Hematopoietic multipotent progenitor cell treated with erythropoietin and hydrocortisone succinate and interleukin-3 and kit ligand, for 4 days (in vitro differentiated cells): ENCODE data around the gene IGF1R.

Experiments
- DNase-seq: peaks from one replicate; pipeline ENCODE4 v3.0.0-alpha.2; 2015

The IGF1R gene

DNA sequence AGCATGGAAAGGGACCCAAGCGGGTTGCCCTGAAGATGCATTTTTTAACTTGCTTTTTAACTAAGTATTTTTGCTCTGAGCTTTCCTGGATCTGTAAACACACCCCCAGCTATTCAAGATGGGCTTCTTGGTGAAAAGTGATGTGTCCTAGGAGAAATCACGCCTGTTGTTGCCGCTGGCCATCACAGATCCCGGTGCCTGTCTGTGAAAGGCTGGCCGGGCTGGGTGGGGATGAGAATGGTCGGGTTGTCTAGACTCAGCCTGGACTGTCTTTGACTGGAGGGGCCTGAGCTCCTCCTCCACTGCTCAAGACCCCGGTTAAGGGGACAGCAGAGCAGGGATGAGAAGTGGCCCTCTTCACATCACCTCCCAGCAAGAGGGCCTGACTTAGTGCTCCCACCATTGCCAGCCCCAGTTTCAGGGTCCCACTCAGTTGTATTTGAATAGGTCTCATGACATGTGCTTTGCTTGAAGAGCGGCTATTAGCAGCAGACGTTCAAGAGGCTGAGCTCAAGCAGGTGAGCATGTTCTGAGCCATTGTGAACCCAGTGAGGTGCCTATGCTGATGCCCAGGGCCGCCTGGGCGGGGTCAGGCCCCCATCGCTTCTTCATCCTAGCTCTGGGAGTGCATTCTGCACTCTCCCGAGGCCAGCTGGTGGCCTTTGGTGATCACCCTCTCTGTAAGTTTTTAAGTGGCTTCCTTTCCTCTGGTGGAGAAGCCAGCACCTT lies 79.9 kb downstream of the IGF1R start:
- no peak for DNase-seq

DNA sequence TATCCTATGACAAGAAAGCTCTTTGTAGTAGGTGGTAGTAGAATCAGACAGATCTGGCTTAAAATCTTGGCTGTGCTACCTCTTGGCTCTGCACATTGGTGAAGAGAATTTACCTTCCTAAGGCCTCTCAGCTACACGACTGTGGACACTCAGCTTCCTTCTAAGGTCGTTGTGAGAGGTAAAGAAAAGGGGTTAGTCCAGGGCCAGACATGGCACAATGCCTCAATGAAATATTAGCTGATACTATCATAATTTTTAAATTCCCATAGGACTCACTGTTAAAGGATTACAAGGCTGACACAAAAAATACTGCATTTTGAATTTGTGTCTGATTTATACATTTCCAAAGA lies 80.4 kb downstream of the IGF1R start:
- DNase-seq = no peak

DNA sequence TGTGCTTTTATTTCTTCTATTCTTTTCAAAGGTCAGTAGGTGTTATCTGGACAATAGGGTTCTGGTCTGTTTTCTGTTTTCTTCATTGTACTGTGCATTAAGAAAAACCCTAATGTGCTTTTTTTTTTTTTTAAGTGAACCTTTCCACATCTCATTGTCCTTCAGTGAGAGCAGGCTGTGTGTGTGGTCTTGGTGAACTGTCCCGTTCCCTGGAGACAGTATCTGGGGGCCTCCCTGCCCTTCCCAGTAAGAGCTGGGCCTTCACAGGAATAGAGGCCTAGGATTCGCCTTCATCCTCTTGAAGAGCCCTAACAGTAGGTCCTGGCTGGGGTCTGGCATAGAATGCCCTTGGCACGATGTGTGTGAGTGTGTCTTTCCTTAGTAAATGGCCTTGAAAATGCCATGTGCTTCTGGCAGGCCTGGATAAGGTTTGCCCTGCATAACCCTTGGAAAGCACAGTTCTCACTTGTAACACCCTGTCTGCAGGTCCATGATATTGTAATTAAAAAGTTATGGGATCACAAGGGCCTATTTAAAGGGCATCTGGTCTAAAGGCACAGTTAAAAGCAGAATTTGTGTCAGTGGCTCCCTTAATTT lies 81.2 kb downstream of the IGF1R start:
- DNase-seq = no peak

DNA sequence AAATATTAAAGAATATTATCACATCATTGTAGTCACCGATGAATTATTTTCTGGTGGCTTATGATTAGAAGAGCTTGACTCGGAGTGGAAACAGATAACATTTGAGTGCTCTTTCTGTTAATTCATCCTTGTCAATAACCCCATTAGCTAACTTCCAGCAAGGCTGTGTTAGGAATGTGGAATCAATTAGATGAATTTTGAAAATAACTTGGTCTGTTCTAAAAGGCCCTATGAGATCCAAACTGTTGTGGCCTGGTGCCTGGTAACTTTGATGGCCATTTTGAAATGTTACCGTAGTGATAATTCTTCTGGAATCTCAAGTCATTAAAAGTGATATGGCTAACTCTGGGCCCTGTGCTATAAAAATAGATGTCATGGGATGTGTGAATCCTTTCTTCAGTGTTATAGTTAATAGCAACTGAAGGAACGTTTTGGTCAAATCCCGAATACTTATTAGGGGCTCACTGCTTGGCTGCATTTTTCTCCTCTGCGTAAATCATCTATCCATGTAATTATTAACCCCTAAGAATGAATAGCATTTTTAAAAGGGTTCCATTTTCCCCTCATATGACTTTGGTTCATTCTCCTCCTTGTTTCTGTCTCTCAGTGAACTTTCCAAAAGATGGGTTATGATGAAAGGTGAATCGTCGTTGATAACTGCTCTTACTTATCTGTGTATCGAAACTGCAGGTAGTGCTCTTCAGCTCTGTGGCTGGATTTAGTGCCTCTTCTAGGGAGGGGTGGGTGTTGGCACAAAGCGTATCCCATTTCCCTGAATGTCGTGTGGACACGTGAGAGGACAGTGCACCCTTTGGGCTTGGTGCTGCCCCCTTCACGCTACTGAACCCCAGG lies 82.7 kb downstream of the IGF1R start:
- no peak for DNase-seq

DNA sequence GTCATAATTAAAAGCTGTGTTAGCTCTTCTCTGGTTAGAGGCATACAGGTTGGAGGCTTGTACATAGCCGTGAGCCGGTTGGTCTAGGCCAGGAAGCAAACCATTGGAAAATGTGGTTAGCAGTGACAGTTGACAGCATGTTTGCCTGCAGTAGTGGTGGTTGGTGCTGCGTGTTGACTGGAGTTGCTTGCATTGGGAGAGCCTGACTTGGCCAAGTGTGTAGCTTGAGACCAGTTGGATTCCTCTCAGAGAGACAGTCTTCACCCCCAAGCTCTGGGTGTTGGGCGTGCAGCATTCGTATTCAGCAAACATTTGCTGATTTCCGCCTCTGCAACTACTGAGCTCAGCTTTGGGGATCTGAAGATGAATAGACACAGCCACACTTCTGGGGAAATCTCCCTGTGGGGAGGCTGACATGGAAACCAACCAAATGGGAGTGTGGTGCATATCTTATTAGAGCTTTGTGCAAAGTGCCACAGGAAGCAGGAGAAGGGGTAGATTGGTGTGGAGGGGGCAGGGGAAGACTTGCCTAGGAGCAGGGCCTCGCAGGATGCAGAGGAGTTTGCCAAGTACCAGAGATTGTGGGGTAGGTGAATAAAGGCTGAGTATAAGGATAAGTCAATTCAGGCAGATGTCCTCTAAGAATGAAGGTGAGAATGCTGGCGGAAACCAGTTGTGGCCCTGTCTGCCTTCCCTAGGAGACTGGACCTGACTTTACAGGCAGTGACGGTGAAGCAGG lies 83.5 kb downstream of the IGF1R start:
- DNase-seq = peak; percentile 54

DNA sequence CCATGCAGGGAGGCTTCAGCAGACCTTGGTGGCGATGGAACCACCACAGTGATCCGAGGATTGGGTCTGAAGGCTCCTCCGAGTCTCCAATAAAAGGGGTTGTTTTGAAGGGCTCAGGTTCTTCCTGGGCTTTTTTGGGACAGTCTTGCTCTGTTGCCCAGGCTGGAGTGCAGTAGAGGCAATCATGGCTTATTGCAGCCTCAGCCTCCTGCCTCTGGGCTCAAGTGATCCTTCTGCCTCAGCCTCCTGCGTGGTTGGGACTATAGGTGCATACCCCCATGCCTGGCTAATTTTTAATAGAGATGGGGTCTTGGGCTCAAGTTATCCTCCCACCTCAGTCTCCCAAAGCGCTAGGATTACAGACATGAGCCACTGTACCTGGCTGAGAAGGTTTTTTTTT lies 84.8 kb downstream of the IGF1R start:
- DNase-seq = no peak

DNA sequence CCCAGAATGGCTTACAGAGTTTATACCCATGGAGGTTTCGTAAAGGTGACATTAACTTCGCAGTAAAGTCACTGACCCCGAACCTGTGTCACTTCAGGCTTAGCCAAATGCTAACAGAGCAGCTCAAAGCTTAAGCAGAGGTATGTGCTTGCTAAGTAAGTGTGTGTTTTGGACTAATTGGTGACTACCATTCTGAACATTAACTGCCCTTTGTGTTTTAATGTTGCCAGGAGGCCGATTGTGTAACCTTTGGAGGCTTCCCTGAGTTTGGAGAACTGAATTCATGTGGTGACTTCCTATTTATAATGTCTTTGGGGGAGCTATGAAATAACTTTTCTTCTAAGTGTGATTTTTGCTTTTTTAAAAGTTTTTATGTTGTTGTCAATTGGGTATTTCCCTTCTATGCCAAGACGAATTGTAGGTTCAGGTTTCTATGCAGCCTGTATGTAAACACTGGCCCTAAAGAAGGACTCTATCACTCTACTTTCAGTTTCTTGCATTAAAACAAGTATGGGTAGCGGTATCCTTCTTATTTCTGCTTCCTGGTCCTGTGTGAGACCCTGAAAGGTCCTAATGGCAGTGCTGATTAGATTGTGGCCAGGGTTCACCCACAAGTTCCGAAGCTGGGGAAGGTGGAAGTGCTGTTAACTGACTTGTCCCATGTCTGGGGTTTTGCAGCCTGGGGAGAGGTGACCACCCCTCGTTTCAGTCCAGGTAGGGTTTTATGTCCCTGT lies 86.3 kb downstream of the IGF1R start:
- peak; percentile 67 for DNase-seq

DNA sequence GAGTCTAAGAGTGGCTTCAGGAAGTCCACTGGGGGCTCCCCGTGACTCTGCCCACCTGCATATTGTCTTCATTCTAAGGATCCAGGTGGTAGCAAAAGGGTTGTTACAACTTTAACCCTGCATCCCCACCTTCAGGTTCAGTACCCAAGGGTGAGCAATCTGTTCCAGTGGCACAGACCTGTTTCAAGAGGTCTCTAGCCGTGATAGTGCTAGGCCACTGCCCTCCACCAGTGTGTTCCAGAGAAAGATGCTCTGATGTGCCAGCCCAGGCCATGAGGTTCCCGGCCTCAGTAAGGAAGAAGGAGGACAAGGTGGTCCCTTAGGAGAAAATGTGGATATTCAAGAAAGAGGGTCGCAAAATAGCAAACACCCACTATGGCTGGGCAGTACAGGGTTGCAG lies 87.0 kb downstream of the IGF1R start:
- no peak for DNase-seq

DNA sequence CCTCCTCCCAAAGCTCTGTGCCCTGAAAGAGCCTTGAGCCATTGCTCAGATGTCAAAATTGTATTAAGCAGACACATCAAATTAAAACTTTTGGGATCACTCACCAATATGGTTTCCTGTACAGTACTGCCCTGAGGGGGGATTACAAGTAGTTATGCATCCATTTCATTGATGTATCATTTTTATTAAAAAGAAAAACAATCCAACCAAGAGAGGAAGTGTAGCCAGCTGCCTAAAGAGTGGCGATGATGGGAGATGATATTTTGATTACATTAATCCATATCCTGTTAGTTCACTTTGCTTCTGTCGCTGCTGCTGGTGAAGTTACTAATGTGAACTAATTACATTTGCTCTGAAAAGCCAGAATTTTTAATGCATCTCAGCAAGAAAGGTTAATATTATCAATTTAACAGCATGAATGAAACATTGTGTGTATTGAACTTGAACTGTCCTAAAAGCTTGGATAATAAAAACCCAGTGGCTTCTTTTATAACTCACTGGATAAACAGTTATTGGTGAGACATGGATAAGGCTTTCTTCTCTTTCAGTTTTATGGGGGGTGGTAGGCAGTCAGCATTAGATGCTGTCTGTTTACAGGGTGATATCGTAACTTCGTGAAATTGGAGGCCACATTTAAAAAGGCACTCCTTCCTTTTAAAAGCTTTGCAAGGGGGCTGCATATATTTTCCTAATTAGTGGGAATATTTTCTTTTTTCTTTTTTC lies 87.7 kb downstream of the IGF1R start:
- no peak for DNase-seq

DNA sequence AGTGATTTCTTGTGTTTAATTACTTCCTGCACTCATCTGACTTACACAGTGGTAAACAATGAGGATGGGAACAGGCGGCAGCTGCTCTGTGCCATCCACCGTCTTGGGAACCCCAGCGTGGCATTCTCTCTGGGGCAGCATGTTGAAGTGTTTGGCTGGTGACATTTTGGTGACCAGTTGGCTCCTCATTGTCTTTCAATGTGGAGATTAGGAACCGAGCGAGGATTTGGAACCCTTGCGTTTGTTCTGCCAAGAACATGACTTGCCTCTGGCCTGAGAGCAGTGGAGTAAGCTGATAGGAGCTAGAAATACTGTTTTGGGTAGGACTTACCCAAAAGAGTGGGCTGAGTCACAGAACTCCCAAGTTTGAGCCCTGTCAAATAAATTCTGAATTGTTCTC lies 88.8 kb downstream of the IGF1R start:
- no peak for DNase-seq

DNA sequence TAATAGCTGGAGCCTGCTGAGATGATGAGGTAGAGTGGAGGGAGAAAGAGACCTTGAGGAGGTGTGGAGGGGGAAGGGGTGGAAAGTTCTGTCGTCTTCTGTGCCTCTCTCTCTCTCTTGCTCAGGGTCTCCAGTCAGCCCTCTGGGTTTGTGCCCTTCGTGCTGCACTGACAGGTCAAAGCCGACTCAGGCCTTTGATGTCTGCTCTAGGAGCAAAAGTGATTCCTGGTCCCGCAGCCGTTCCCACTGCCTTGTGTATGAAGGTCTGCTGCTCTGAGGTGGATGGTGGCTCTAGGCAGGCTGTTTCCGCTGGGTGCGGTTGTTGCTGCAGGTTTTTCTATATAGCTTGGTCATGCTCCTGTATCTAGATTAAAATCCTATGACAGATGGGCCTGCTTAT lies 89.4 kb downstream of the IGF1R start:
- DNase-seq = no peak

DNA sequence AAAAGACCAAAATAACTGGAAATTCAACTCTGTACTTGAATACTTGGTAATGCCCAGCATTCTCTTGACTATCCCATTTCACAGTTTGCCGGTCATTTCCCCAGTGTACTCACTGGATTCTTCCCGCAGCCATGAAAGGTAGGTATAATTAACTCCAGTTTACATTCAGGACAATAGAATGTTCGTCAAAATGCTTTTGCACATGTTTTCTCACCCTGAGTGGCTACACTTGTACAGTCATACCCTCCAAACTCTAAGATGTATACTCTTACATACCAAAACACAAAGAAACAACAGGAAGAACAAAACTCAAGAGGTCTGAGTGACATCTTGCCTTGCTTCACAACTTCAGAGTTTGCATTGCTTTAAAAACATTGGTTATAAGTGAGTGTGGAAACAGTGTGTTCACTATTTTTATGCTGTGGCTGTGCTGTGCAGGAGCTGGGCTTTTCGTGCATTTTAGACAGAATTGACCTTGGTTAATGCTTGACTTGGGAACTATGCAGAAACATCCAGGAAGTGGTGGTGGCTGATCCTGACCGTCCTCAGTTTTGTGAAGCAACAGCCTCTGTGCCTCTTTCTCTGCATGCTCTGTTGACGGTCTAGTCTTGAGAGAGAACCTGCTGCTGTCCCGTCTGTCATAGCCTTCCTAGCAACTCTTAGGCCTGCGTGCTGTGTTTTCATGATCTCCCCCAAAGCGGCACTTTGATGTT lies 90.5 kb downstream of the IGF1R start:
- no peak for DNase-seq

DNA sequence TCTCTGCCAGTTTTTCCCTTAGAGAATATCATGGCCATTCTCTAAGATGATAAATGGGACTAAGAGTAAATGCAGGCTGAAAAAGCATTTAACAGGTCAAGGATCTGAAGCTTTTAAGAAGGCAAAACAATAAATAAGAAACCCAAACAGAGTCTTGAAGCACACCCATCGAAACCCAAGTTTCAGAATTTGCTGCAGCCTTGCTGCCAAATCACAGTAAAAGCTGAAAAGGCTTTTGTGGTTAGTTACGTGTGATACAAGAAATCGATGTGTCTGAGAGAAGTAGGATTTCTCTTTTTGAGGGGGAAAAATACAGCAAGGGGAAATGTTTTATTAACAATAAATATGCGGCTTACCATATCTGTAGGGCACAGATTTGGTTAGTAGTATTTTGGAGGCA lies 92.0 kb downstream of the IGF1R start:
- no peak for DNase-seq

DNA sequence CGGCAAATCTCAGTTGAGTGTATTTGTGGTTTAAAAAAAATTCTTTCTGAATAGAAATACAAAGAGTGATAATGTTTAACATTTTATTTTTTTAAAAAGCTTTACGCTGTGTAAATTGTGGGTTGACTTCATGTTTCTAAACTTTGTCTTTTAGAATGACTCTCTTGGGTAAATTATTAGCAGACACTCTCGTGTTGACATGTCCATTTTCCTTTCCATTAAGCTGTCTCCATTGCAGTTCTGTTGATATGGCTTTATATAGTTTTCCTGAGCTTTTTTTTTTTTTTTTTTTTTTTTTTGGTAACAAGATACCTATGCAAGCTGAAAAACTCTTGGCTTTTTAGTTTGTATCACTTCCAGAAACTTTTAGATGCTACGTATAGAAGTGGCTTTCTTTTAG lies 92.6 kb downstream of the IGF1R start:
- no peak for DNase-seq

DNA sequence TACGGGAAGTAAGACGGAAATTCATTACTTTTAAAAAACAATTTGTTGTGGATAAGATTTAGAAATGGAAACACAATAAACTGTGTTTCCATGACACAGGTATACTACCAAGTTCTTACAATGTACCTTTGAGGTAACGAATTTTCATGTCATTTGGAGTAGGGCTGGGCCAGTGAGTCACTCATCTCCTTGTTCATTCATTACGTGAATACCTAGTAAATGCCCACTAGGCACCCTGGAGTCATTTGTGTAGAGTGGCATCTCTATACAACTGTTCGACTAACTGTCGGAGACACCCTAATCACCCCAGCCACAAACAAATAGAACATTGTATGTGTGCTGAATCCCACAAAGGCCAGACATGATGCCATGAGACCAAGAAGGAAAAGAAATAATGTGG lies 94.8 kb downstream of the IGF1R start:
- DNase-seq = no peak

DNA sequence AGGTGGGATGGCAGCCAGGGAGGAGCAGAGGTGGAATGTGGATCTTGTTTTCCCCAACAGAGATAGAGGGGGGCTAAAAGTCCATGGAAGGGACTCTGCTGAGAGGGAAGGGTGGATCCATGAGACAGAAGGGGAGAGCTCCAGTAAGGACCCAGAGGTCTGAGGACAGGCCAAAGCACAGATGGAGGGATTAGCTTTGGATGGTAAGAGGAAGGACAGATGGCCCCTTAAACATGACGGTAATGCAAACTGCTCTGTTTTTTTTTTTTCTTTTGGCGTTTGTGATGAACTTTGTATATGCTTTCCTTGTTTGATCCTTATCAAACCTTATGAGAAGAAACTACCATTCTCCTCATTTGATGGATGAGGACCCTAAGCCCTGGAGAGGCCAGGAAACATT lies 96.2 kb downstream of the IGF1R start:
- no peak for DNase-seq

DNA sequence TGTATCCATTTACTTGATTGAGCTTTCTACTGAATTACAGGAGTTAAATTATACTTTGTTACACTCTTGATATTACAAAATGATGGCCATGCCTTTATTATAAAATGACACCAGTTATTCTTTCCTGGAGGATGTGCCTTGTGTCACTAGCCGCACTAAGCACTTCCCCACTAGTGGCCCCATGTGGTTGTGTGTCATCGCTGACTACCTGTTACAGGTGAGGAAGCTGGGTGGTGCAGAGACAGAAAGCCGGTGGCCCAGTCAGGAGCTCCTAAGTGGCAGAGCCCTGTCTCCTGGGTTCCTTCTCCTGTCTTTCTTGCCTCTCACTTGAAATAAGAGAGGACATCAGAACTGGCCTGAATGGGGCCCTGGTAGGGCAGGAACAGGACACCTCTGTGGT lies 96.8 kb downstream of the IGF1R start:
- no peak for DNase-seq

DNA sequence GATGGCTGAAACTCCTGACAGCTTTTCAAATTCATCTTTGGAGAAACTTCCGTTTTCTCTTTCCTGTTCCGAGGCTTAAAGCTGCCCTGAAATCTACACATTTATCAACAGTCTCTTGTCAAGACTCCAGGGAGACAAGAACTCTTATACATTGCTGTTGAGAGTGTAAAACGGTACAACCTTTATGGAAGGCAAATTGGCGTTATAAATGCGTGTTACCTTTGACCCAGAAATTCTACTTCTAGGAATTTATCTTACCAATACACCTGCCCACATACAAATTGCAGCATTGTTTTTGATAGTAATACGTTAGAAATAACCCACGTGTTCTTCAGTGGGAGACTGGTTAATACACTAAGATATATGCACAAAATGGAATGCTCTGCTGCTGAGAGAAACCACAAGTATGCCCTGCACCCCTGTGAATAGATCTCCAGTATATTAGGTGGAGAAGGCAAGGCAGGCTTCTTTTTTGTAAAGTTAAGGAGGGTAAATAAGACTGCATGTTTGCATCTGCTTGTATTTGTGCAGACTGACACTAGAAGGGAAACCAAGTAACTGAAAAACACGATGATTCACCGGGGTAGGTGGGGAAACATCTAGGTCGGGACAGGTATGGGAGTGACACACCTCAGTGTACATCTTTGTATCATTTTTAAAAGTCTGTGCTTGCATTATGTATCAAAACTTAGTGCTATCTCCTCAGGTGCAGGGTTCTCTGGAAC lies 97.5 kb downstream of the IGF1R start:
- peak; percentile 52 for DNase-seq

DNA sequence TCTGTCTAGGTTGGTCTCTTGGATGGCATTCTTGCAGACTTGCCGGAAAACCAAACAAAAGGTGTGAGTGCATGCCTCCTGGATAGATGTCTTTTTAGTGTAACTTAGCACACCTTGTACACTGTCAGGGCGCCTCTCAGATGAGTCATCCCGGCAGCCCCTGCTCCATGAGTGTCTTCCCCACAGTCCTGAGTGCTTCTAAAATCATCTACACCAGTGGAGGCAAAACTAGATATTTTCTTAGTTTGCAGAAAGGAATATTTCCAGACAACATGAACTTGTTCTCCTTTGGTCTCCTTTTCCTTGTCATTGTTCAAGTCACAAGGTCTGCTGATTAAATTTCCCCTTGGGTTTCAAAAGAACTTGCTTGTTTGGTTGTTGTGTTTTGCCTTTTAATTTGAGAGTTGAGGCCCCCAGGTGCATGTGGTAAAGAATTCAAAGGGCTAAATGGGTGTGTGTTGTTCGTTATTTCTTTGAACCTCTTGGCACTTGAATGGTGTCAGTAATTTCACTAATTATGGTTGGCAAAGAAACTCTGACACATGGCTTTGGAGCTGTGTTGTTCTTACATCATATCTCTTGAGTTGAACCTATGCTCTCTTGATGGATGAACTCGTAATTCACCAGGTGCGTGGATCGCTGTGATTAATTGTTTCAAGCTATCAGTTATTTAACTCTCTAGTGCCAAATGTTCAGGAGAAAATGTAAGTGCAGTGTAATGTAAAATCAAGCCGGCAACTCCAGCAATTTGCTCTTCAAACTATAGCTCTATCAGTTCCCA lies 98.2 kb downstream of the IGF1R start:
- DNase-seq = no peak

DNA sequence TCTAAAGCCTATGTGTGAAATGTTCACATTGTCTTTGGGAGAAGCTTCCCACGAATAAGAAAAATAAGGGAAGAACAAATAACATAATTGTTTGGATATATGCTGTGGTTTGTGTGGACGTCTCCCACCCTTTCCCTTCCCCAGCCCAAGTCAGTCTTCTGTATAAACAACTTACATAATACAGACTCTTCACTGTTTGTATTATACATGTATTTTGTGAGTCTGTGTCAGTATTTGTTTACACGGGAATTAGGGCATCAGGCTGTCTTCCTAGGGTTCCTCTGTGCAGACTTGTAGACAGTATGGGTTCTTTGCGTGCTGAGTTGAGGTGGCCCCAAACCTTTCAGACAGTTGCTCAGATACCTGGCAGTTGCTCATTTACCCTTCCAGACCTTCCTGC lies 103.4 kb downstream of the IGF1R start:
- DNase-seq = no peak
